ENCODE data around the gene BMP7.

DNA sequence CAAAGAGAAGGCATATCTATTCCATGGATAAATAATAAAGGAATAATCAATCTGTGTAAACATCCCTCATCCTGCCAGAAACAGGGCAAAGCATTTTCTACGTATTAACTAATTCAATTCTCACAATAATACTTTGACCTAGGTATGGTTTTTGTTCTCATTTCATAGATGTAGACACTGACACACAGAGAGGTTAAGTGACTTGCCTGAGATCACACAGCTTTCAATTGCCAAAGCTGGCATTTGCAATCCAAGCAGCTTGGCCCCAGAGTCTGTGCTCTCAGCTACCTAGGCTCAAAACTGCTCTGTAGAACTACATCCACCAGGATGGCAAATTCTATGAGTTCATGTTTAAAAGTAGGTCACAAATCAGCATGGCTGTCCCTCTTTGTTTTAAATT, 124.9 kb downstream of the BMP7 start:
- TF ChIP-seq EP300 (IDR thresholded peaks at IDR 0.05) (no peak), CTCF (IDR thresholded peaks at IDR 0.05) (no peak), POLR2A (IDR thresholded peaks at IDR 0.05; ENCODE audit: low read depth) (no peak)
